Adrenal gland (tissue), 5 donors: Measurements from ENCODE around the gene PIK3AP1.

Experiments used
- POLR2A ChIP-seq, 2 donors: fragments of 450-650 bp; IDR thresholded peaks; one replicate each; pipeline ENCODE4 v1.6.1; 2017; ENCODE audit warnings: antibody characterized with exemption in 2 of 2, mild to moderate bottlenecking in 2 of 2, moderate library complexity in 1 of 2
- TF ChIP-seq, protein P1 (sequence below), 6 experiments: fragments of 450-650 bp in 4 of 6; fragments of 200-600 bp in 2 of 6; sonication (generic) in 1 of 6; IDR thresholded peaks; 1 replicate in 5 of 6; 2 replicates in 1 of 6; pipeline versions ENCODE4 v1.5.1 to v1.8.0; 2016 to 2021; ENCODE audit warnings: antibody characterized with exemption in 6 of 6, mild to moderate bottlenecking in 2 of 6, moderate library complexity in 1 of 6
- donor health status: DM: no; HTN: no; CAD: no.

DNA sequence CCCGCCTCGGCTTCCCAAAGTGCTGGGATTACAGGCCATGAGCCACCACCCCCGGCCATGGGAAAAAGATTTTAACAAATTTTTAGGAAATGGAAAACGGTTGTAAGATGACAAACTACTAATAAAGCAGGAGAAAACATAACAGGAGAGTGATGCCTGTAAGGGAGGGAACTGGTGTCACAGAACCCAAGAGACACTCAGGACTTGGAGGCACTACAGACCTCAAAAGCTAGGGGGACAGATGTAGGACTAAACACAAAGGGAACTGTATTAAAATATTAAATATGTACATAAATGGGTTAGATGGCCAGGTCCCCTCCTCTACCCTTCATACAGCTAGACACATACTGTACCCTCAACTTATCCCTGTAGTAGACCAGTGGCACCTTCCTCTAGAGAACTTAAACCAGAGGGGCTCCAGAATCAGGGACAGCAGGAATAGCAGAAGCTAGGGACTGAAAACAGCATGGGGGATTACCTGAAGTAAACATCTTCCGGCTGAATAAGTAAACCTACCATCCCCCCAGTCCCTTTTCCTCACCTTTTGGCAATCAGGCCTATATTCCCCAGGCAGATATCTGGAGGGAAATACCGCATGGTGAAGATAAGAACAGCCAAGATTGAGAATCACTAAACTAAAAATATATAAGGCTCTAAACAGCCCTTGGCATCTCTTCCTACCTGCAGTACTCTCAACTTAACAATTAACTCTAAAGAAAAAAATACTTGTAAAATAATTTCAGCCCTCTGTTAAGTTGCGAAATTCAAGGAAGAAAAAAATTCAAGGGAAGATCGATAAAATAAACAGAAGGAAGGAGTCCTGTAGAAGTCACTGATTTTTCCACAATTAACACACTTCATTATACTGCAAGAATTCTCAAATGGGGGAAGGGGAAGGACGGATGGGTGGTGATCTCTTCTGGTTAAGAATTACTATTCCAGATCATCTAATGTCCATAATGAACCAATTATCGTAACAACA lies 149.0 kb downstream of the PIK3AP1 start:
- TF ChIP-seq, protein P1, sequence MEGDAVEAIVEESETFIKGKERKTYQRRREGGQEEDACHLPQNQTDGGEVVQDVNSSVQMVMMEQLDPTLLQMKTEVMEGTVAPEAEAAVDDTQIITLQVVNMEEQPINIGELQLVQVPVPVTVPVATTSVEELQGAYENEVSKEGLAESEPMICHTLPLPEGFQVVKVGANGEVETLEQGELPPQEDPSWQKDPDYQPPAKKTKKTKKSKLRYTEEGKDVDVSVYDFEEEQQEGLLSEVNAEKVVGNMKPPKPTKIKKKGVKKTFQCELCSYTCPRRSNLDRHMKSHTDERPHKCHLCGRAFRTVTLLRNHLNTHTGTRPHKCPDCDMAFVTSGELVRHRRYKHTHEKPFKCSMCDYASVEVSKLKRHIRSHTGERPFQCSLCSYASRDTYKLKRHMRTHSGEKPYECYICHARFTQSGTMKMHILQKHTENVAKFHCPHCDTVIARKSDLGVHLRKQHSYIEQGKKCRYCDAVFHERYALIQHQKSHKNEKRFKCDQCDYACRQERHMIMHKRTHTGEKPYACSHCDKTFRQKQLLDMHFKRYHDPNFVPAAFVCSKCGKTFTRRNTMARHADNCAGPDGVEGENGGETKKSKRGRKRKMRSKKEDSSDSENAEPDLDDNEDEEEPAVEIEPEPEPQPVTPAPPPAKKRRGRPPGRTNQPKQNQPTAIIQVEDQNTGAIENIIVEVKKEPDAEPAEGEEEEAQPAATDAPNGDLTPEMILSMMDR (IDR thresholded peaks at IDR 0.05) = no peak
- no peak for TF ChIP-seq POLR2A (IDR thresholded peaks at IDR 0.05)
